ENCODE data around the gene KIF26A.

Gene KIF26A

DNA sequence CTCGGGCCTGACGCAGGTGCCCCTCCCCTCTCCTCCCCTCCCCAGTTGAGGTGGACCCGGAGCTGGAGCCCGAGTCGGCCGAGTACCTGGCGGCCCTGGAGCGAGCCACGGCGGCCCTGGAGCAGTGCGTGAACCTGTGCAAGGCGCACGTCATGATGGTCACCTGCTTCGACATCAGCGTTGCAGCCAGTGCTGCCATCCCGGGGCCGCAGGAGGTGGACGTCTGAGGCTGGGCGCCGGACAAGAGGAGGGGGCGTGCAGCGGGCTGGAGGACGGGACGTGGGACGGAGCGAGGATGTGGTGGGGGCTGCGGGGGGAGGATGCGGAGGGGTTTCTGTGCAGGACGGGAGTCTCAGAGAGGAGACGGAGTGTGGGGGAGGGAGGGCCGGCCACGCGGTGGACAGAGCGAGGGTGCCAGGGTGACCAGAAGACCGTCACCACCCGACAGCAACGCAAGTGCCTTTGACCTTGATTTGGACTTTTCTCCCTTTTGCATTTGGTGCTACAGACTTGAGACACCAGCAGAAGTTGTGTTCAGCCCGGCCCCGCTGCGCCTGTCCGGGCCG is 41.3 kb downstream of the KIF26A start:
- DNase-seq = no peak

DNA sequence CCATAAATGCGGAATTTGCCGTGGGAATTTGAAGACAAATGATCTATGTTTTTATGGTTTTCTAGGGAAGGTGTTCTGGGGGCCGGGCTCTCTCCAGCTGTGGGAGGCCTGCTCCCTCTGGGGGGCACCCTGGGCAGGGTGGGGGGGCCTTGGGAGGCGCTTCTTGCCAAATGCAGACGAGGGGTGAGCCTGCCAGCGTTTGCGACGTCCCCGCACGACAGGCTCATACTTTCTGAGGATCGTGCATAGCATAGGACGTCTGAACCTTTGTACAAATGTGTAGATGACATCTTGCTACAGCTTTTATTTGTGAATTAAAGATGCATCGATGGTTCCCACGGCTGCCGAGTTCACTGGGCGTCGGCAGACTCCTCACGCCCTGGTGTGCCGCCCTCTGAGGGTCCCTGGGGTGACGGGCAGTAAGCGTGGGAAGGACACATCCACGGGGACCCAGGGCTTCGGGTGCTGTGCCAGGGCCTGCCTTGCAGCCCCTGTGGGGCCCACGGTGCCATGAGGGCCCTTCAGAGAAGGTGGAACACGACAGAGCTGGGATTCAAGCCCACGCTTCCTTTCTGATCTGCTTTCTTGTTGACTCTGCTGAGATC is 42.3 kb downstream of the KIF26A start:
- no peak for DNase-seq

DNA sequence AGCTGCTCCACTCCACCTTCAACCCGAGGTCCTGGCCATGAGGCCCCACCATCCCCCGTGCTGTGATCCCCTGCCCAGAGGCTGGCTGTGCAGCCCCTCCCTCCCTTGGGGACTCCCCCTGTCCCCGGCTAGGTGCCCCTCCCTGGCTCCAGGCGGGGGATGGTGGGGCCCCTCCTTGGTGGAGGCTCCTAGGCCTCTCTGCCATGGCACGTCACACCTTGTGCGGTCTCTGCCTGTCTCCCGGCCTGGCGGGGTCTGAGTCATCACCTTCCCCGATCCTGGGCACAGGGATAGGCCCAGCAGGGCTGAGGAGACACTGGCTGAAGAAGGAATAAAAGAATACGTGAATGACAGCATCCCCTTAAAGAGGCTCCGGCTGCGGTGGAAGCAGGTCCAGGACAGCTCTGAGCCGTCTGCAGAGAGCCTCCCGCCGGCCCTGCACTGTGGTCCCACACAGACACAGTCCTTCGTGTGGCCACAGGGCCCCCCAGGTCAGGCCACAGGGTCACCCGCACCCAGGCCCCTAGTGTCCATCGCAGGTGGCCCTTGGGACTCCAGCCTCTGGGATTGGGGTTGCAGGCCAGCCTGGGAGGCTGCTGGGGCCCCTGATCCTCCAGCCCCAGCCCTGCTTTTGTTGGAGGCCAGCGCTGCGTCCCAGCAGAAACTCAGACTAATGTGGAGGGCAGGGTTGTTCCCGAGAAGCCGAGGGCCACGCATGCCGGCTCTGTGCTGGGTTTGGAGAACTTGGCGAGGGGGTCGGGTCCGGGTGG is 43.6 kb downstream of the KIF26A start:
- DNase-seq = no peak

DNA sequence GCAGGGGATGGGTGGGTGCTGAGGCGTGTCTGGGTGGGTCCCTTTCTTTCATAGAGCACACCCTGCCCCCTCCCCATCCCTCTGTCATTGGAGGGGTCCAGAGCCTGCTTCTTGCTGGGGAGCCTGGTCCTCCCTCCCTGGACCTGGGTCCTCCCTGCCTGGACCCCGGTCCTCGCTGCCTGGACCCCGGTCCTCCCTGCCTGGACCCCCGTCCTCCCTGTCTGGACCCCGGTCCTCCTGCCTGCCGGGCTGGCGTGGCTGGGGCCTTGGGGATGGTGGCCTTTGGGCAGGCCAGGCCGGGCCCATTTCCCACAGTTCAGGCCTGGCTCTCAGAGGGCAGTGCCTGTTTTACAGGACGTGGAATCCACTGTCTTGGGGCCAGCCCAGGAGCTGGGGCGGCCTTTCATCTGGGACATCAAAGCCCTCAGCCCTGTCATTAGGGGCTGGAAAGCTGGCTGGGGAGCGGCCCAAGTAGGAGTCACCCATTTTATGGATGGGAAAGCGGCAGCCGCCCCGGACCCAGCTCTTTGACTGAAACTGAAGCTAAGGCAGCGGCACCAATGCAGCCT is 44.6 kb downstream of the KIF26A start:
- no peak for DNase-seq

- no peak for DNase-seq
Measured at GRCh38 chr14:104183796-104184195, 45.4 kb downstream of the KIF26A start.

DNA sequence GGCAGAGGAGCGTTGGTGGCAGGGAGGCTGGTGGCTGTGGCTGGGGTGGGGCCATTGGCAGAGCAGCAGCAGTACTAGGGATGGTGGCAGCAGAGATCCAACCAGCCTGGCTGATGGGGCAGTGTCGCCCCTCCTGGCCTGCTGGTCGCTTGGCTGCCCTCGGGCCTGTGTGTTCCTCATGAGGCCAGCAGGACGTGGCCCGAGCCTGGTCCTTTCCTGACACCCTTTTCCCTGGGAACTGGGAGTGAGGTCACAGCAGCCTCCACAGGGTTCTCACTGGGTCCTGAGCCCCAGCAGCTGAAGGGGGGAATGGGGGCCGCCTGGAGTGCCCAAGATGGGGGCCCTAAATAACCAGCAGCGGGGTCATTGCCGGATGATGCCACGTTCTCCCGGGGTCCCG is 46.1 kb downstream of the KIF26A start:
- no peak for DNase-seq

DNA sequence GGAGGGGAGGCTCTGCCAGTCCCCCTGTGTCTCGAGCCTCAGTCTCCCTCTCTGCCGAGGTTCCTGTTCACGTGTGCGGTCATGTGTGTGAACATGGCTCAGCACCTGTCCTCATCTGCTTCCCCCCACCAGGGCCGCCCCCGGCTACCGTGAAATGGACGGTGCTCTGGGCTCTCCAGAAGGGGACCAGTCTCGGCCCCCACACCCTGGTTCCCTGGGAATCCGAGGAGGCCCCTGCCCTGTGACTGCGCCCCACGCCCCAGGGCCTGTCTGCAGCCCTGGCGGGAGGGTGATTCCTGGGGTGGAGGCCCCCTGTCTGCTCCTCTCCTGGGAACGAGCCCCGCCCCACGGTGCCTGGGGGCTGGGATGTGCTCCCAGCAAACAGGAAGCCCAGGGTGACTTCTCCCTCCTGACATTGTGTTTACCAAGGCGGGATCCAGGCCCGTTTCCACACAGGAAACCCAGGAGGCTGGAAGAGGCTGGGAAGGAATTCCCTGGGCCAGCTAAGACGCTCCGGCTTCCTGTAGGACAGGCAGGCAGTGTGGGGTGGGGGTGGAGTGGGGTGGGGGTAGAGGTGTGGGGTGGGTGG is 46.6 kb downstream of the KIF26A start:
- no peak for DNase-seq

- DNase-seq = no peak
Measured at GRCh38 chr14:104185916-104186495, 47.6 kb downstream of the KIF26A start.

DNA sequence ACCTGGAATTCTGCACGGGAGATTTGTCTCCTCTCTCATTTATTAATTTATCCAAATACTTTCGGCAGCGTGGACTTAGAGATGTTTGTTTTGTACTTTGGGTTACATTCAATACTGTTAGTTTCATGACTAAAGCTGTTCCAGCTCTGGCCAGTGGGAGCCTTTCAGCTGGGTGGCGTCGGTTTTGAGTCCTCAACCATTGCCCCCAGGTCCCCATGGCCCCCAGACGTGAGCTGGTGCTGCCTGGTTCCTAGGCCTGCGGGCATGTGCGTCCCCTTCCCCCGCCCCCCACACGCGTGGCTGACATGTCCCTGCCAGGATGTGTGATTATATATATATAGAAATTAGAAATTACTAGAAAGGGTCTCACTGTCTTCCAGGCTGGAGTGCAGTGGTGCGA is 48.2 kb downstream of the KIF26A start:
- no peak for DNase-seq

DNA sequence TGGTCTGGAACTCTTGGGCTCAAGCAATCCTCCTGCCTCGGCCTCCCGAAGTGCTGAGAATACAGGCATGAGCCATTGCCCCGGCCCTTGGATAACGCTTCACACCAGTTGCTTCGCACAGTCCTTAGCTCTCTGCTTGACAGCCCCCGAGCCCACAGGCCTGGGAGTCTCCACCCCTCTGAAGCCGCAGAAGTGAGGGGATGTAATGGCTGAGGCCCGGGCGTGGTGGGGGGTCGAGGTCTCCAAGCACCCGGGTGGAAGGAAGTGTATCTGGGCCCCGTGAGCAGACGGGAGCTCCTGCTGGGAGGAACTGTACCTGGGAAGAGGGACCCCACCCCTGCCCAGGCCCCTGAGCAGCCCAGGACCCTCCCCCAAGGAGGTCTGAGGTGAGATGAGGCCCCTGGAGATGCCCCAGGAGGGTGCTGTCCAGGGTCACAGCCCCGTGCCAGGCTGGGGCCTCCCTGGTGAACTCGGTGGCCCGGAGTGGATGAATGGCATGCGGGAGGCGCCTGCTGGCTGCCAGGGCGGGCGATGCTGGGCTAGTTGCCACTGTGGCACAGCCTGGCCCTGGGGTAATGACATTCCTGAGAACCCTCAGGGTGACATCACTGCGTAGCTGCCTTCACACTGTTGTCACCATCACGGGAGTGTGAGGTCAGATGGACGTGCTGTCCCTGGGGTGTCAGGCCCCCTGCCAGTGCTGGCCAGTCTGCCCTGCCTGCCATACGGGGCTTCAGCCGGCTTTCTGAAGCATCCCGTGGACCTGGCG is 48.9 kb downstream of the KIF26A start:
- DNase-seq = no peak

DNA sequence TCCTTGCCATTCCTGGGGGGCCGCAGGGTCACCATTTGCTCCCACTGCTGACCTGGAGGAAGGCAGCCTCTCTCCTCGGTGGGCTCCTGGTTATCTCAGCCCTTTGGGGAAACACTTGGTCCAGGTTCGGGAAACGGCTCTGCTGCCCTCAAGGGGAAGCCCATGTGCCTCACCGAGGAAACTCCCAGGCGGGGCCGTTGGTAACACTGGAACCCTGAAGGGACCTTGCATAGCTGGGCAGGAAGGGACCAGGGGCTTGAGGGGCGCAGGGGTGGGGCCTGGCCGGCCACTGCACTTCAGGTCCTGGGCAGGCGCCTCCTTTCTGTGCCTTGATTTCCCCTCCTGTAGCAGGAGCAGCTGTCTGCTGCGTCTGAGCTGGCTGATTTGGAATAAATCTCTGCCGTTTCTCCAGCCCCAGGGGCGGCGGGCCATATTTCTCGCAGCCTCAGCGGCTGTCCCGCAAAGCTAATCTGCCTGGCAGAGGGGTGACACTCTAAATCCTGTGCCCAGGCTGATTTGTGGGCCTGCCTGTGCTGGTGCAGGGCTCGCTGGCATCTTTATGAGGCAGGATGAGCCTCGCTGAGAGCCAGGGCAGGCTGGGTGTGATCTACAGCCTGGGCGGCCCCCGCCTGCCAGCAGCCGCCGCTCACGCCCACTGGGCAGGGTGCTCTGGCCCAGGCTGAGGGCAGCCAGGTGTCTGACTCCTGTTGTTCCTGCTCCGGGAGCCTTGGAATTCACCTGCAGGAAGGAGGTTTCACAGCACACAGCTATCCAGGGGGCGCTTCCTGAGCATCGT is 49.7 kb downstream of the KIF26A start:
- peak; percentile 33 for DNase-seq

GRCh38 chr14:104188727-104189400 is 50.5 kb downstream of the KIF26A start:
- no peak for DNase-seq

GRCh38 chr14:104189629-104190335 is 51.4 kb downstream of the KIF26A start:
- no peak for DNase-seq

DNA sequence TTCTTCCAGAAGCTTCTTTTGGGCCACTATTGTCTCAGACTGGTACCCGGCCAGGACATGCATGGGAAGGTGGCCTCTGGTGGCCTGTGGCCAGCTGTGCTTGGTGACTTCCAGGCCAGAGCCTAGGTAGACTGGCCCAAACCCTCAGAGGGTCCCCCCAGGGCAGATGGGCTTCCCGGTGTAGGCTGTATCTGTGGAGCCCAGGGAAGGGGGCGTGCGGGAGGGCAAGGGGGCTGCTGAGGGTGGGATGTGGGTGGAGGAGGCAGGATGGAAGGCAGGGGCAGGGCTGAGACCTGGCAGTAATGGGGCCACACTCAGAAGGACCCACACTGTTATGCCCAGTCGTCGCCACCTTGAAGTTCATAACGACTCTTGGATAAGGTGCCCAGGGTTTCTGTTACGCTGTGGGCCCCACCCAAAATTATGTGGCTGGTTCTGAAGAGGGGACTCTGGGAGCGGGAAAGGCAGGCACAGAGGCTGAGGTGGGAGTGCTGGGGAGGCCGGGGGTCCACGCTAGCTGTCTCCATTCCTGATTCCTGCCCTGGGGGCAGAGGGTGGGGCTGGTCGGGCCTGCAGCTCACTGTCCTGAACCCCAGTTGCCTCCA is 52.1 kb downstream of the KIF26A start:
- DNase-seq = no peak

GRCh38 chr14:104191409-104191997 is 53.1 kb downstream of the KIF26A start:
- no peak for DNase-seq

DNA sequence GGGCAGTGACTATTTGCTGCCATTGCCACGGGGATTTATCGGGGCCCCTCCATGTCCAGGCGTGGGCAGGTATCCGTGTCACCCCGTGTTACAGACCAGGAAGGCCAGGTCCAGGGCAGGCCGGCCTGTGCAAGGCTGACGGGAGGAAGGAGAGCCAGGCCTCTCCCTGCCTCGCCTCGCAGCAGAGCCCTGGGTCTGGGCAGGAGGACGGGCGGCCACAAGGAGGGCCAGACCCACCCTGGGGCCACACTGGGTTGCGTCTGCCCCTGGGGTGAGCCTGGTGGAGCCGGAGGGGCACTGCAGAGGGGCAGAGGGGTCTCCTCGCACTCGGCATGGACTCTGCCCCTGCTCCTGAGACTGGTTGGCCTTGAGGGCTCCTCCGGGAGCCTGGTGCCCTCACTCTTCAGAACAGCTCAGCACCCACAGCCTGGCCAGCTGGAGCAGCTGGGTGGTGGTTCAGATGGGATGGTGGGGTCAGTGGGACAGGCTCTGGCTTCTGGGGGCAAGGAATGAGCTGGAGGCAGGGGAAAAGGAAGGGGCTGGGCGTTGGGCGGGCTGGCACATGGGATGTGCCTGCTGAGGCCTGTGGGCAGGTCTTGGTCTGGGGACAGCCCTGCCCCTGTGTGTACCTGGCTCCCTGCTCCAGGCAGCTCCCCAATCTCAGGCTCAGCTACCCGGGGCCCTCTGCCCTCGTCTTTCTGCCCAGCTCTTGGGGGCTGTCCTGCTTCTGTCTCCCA is 53.9 kb downstream of the KIF26A start:
- DNase-seq = no peak

GRCh38 chr14:104192883-104193245 is 54.5 kb downstream of the KIF26A start:
- no peak for DNase-seq

- no peak for DNase-seq
Measured at GRCh38 chr14:104194016-104194415, 55.6 kb downstream of the KIF26A start.

GRCh38 chr14:104194716-104195115 is 56.3 kb downstream of the KIF26A start:
- DNase-seq = no peak
